Measurements from ENCODE around the gene CIB1.

DNA sequence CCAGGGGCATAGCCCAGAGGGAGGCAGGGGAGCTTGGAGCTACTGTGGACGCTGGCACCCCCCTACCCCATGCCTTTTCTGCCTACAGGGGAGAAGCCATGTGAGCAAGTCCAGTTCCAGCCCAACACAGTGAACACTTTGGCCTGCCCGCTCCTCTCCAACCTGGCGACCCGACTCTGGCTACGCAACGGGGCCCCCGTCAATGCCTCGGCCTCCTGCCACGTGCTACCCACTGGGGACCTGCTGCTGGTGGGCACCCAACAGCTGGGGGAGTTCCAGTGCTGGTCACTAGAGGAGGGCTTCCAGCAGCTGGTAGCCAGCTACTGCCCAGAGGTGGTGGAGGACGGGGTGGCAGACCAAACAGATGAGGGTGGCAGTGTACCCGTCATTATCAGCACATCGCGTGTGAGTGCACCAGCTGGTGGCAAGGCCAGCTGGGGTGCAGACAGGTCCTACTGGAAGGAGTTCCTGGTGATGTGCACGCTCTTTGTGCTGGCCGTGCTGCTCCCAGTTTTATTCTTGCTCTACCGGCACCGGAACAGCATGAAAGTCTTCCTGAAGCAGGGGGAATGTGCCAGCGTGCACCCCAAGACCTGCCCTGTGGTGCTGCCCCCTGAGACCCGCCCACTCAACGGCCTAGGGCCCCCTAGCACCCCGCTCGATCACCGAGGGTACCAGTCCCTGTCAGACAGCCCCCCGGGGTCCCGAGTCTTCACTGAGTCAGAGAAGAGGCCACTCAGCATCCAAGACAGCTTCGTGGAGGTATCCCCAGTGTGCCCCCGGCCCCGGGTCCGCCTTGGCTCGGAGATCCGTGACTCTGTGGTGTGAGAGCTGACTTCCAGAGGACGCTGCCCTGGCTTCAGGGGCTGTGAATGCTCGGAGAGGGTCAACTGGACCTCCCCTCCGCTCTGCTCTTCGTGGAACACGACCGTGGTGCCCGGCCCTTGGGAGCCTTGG is 5.6 kb downstream of the CIB1 start:
- TF ChIP-seq MAX (IDR thresholded peaks at IDR 0.05) (no peak), MAFK (IDR thresholded peaks at IDR 0.05; ENCODE audit: low read depth, low read length) (no peak), FOSL1 (IDR thresholded peaks at IDR 0.05; ENCODE audit: insufficient read depth, low read depth, low read length) (no peak), SP1 (IDR thresholded peaks at IDR 0.05; ENCODE audit: low read depth, low read length) (no peak), RAD21 (IDR thresholded peaks at IDR 0.05 in 1 of 2, conservative IDR thresholded peaks at IDR 0.05 in 1 of 2; ENCODE audit: low read depth in 2 of 2, low read length in 2 of 2) (no peak), USF2 (IDR thresholded peaks at IDR 0.05; ENCODE audit: low read length) (no peak), JUN (IDR thresholded peaks at IDR 0.05; ENCODE audit: low read depth, low read length) (no peak), POLR2AphosphoS5 (IDR thresholded peaks at IDR 0.05; ENCODE audit: low read depth, low read length) (no peak)
